Neuronal stem cell (in vitro differentiated cells): ENCODE results near the gene PEX11G.
A peak's percentile ranks its signal among the peaks of the same experiment; 100 is the strongest.

Experiments
- DNase-seq: peaks from one replicate; pipeline ENCODE4 v3.0.0-alpha.2; 2013; ENCODE audit warnings: low spot score
- H2AFZ ChIP-seq: one replicate; pipeline ENCODE4 v1.6.1; 2013; ENCODE audit warnings: mild to moderate bottlenecking, low read length, inconsistent platforms
- H2AK5ac ChIP-seq: 2 replicates; pipeline ENCODE4 v1.6.1; 2013; ENCODE audit warnings: low read depth, mild to moderate bottlenecking, inconsistent platforms, low read length, moderate library complexity, mixed read lengths
- H2BK120ac ChIP-seq: 2 replicates; pipeline ENCODE4 v1.6.1; 2013; ENCODE audit warnings: low read depth, mild to moderate bottlenecking, inconsistent platforms, low read length, moderate library complexity, mixed read lengths
- H2BK12ac ChIP-seq: one replicate; pipeline ENCODE4 v1.6.1; 2013; ENCODE audit warnings: low read length, inconsistent platforms
- H2BK15ac ChIP-seq: 2 replicates; pipeline ENCODE4 v1.6.1; 2013; ENCODE audit warnings: mild to moderate bottlenecking, low read length, inconsistent platforms, mixed read lengths
- H2BK5ac ChIP-seq: one replicate; pipeline ENCODE4 v1.6.1; 2013; ENCODE audit warnings: inconsistent platforms, mild to moderate bottlenecking, low read length, moderate library complexity
- H3K14ac ChIP-seq: one replicate; pipeline ENCODE4 v1.6.1; 2013; ENCODE audit warnings: low read length, inconsistent platforms
- H3K18ac ChIP-seq: 2 replicates; pipeline ENCODE4 v1.6.1; 2013; ENCODE audit warnings: low read length, inconsistent platforms
- H3K23ac ChIP-seq: 2 replicates; pipeline ENCODE4 v1.6.1; 2013; ENCODE audit warnings: low read depth, mild to moderate bottlenecking, mixed read lengths, low read length, inconsistent platforms; ENCODE audit not compliant: poor library complexity
- H3K27ac ChIP-seq: replicated peaks from 3 replicates; pipeline ENCODE4 v1.5.1; 2013; ENCODE audit warnings: low read length, inconsistent platforms
- H3K27me3 ChIP-seq, 3 experiments: 2 replicates each; pipeline ENCODE4 v1.6.1; 2013; ENCODE audit warnings: low read length in 3 of 3, mild to moderate bottlenecking in 2 of 3, inconsistent platforms in 1 of 3, low read depth in 1 of 3, mixed read lengths in 1 of 3, moderate library complexity in 1 of 3; ENCODE audit not compliant: control insufficient read depth in 3 of 3, insufficient read depth in 3 of 3
- H3K36me3 ChIP-seq, 2 donors: replicated peaks in 1 of 2; 2 replicates each; pipeline ENCODE4 v1.6.1; 2013; ENCODE audit warnings: low read length in 2 of 2; ENCODE audit not compliant: control insufficient read depth in 2 of 2, insufficient read depth in 2 of 2
- H3K4ac ChIP-seq: 2 replicates; pipeline ENCODE4 v1.6.1; 2013; ENCODE audit warnings: inconsistent platforms, mild to moderate bottlenecking, low read length, moderate library complexity
- H3K4me1 ChIP-seq, 2 donors: 1 replicate in 1 of 2; 2 replicates in 1 of 2; pipeline ENCODE4 v1.6.1; 2013; ENCODE audit warnings: low read length in 2 of 2, low read depth in 1 of 2; ENCODE audit not compliant: control insufficient read depth in 2 of 2, insufficient read depth in 1 of 2
- H3K4me2 ChIP-seq: one replicate; pipeline ENCODE4 v1.6.1; 2013; ENCODE audit warnings: mild to moderate bottlenecking, low read length, inconsistent platforms; ENCODE audit not compliant: insufficient read depth, poor library complexity, severe bottlenecking
- H3K4me3 ChIP-seq, 2 donors: 2 replicates each; pipeline ENCODE4 v1.5.1; 2013; ENCODE audit warnings: low read length in 2 of 2, mild to moderate bottlenecking in 2 of 2, inconsistent platforms in 1 of 2, moderate library complexity in 1 of 2
- H3K79me1 ChIP-seq: one replicate; pipeline ENCODE4 v1.6.1; 2013; ENCODE audit warnings: low read depth, mild to moderate bottlenecking, inconsistent platforms, low read length, moderate library complexity
- H3K9ac ChIP-seq: one replicate; pipeline ENCODE4 v1.6.1; 2013; ENCODE audit warnings: mild to moderate bottlenecking, low read depth, low read length, inconsistent platforms; ENCODE audit not compliant: poor library complexity
- H3K9me3 ChIP-seq, 2 donors: replicated peaks in 1 of 2; 2 replicates each; pipeline versions ENCODE3 to v1.6.1; 2013; ENCODE audit warnings: low read length in 2 of 2, mild to moderate bottlenecking in 2 of 2, inconsistent platforms in 1 of 2, low read depth in 1 of 2, mixed read lengths in 1 of 2, moderate library complexity in 1 of 2; ENCODE audit not compliant: control insufficient read depth in 2 of 2, insufficient read depth in 1 of 2
- H4K8ac ChIP-seq: one replicate; pipeline ENCODE4 v1.6.1; 2013; ENCODE audit warnings: low read depth, mild to moderate bottlenecking, inconsistent platforms, low read length, moderate library complexity
- H4K91ac ChIP-seq: one replicate; pipeline ENCODE4 v1.6.1; 2013; ENCODE audit warnings: low read length, low read depth, mild to moderate bottlenecking, inconsistent platforms; ENCODE audit not compliant: poor library complexity
- WGBS, 2 donors: extraction: QIAGEN DNeasy Blood & Tissue Kit; methylation state at CpG; one replicate each; pipeline ENCODE4 v1.1.7; 2013; ENCODE audit warnings: missing lambda C conversion rate in 2 of 2, mixed read lengths in 1 of 2; ENCODE audit not compliant: insufficient read length in 2 of 2, insufficient replicate concordance in 1 of 2; ENCODE audit errors: extremely low coverage in 2 of 2; 5-methylcytosine and 5-hydroxymethylcytosine counted together

Gene PEX11G

GRCh38 chr19:7469669-7470285, 19.1 kb downstream of the PEX11G start:
- Histone ChIP-seq H3K79me1 (no peaks in the 10 kb centered on the region), H3K4me3 (no peak overlapping the region), H3K27ac (no peak overlapping the region), H3K4me2 (no peak overlapping the region), H3K23ac (no peak overlapping the region), H2BK15ac (no peak overlapping the region), H3K18ac (no peak overlapping the region), H2BK12ac (no peak overlapping the region), H3K27me3 (no peaks in the 10 kb centered on the region), H2BK5ac (no peak overlapping the region), H2AFZ (no peak overlapping the region), H2AK5ac (no peak overlapping the region), H3K4ac (no peak overlapping the region), H3K9ac (no peak overlapping the region), H4K91ac (no peak overlapping the region), H4K8ac (no peak overlapping the region), H2BK120ac (no peak overlapping the region), H3K9me3 (no peaks in the 10 kb centered on the region), H3K36me3 (peaks cover 25 to 51% of the 10 kb centered on the region in 2 donors), H3K4me1 (no peaks in the 10 kb centered on the region), H3K14ac (no peak overlapping the region)
- DNase-seq, result no peak
- WGBS, 2 donors, result no CpG with 5 or more reads among the region's 31 CpGs

GRCh38 chr19:7468840-7469239, 20.0 kb downstream of the PEX11G start:
- Histone ChIP-seq H2AFZ (no peak overlapping the region), H3K4ac (no peak overlapping the region), H2BK5ac (peak overlapping the region; percentile 24), H2BK12ac (no peak overlapping the region), H3K27me3 (no peaks in the 10 kb centered on the region), H3K36me3 (peaks cover 31 to 58% of the 10 kb centered on the region in 2 donors), H3K4me2 (no peak overlapping the region), H3K14ac (no peak overlapping the region), H3K79me1 (no peaks in the 10 kb centered on the region), H3K23ac (no peak overlapping the region), H3K9me3 (no peaks in the 10 kb centered on the region), H3K27ac (no peak overlapping the region), H4K91ac (no peak overlapping the region), H2AK5ac (no peak overlapping the region), H2BK15ac (no peak overlapping the region), H2BK120ac (no peak overlapping the region), H3K9ac (no peak overlapping the region), H3K4me3 (no peak overlapping the region), H3K4me1 (no peaks in the 10 kb centered on the region), H4K8ac (no peak overlapping the region), H3K18ac (no peak overlapping the region)
- no peak for DNase-seq
- no CpG with 5 or more reads among the region's 24 CpGs for WGBS, 2 donors

GRCh38 chr19:7467009-7467989, 21.5 kb downstream of the PEX11G start:
- Histone ChIP-seq H3K79me1 (no peaks in the 10 kb centered on the region), H2BK5ac (no peak overlapping the region), H2AK5ac (no peak overlapping the region), H3K23ac (peak overlapping the region; percentile 73), H3K4me1 (no peaks in the 10 kb centered on the region), H3K27me3 (no peaks in the 10 kb centered on the region), H3K4ac (no peak overlapping the region), H3K4me2 (no peak overlapping the region), H2BK15ac (no peak overlapping the region), H3K14ac (no peak overlapping the region), H3K27ac (no peak overlapping the region), H2BK12ac (no peak overlapping the region), H3K9ac (no peak overlapping the region), H4K91ac (no peak overlapping the region), H4K8ac (no peak overlapping the region), H3K18ac (no peak overlapping the region), H3K9me3 (no peaks in the 10 kb centered on the region), H3K36me3 (peaks cover 38 to 71% of the 10 kb centered on the region in 2 donors), H2AFZ (no peak overlapping the region), H2BK120ac (no peak overlapping the region), H3K4me3 (no peak overlapping the region)
- DNase-seq, result no peak
- no CpG with 5 or more reads among the region's 86 CpGs for WGBS, 2 donors

- Histone ChIP-seq H3K14ac (no peak overlapping the region), H3K23ac (no peak overlapping the region), H3K27ac (no peak overlapping the region), H2BK15ac (no peak overlapping the region), H3K18ac (no peak overlapping the region), H2AFZ (no peak overlapping the region), H2BK5ac (peak overlapping the region; percentile 13), H3K27me3 (no peaks in the 10 kb centered on the region), H3K4me2 (no peak overlapping the region), H3K9ac (no peak overlapping the region), H2AK5ac (no peak overlapping the region), H3K79me1 (peaks cover 2% of the 10 kb centered on the region), H3K4me1 (no peaks in the 10 kb centered on the region), H4K8ac (peak overlapping the region; percentile 3), H3K4me3 (peak overlapping the region in 1 of 2 donors; percentile 64), H3K9me3 (no peaks in the 10 kb centered on the region), H2BK120ac (no peak overlapping the region), H3K4ac (no peak overlapping the region), H4K91ac (no peak overlapping the region), H3K36me3 (peaks cover 29 to 63% of the 10 kb centered on the region in 2 donors), H2BK12ac (no peak overlapping the region)
- no peak for DNase-seq
- no CpG with 5 or more reads among the region's 23 CpGs for WGBS, 2 donors
Measured at GRCh38 chr19:7463575-7463974, 25.3 kb downstream of the PEX11G start.
